Small intestine (tissue), 7 donors: ENCODE measurements around the gene POFUT2. TPM values are rescaled to one million over a fixed set of nuclear protein-coding genes. Genes with fewer than 3 reads are reported as not detected.

Experiments used
- DNase-seq, 2 donors: peaks; one replicate each; pipeline versions ENCODE4 v3.0.0 to v3.0.0-alpha.2; 2013
- FAIRE-seq: peaks from 2 replicates; lab custom pipeline; 2012; peaks lifted over from hg19 to GRCh38; lab: Jason Lieb, UNC
- H3K27ac ChIP-seq, 3 donors: one replicate each; pipeline ENCODE4 v1.5.1; 2013; ENCODE audit warnings: low read length in 2 of 3, mild to moderate bottlenecking in 2 of 3, control low read depth in 1 of 3, inconsistent platforms in 1 of 3, low read depth in 1 of 3, moderate library complexity in 1 of 3
- H3K27me3 ChIP-seq, 3 donors: one replicate each; pipeline ENCODE4 v1.6.1; 2013; ENCODE audit warnings: low read length in 3 of 3, inconsistent platforms in 1 of 3; ENCODE audit not compliant: control insufficient read depth in 3 of 3, insufficient read depth in 3 of 3
- H3K36me3 ChIP-seq, 3 donors: one replicate each; pipeline ENCODE4 v1.6.1; 2013; ENCODE audit warnings: low read length in 3 of 3, inconsistent platforms in 1 of 3, low read depth in 1 of 3, mild to moderate bottlenecking in 1 of 3, moderate library complexity in 1 of 3; ENCODE audit not compliant: control insufficient read depth in 3 of 3, insufficient read depth in 2 of 3
- H3K4me1 ChIP-seq, 3 donors: one replicate each; pipeline ENCODE4 v1.6.1; 2013; ENCODE audit warnings: low read length in 2 of 3, inconsistent platforms in 1 of 3, low read depth in 1 of 3, mild to moderate bottlenecking in 1 of 3, moderate library complexity in 1 of 3; ENCODE audit not compliant: control insufficient read depth in 3 of 3, insufficient read depth in 2 of 3
- H3K4me3 ChIP-seq, 3 donors: one replicate each; pipeline ENCODE4 v1.5.1; 2013; ENCODE audit warnings: low read length in 3 of 3, control low read depth in 1 of 3, inconsistent platforms in 1 of 3, low read depth in 1 of 3, mild to moderate bottlenecking in 1 of 3, moderate library complexity in 1 of 3
- H3K9me3 ChIP-seq, 2 donors: one replicate each; pipeline ENCODE4 v1.6.1; 2013; ENCODE audit warnings: low read depth in 1 of 2, low read length in 1 of 2; ENCODE audit not compliant: control insufficient read depth in 2 of 2, insufficient read depth in 1 of 2
- WGBS, 3 donors: extraction: QIAGEN DNeasy Blood & Tissue Kit; methylation state at CpG; one replicate each; pipeline ENCODE4 v1.1.7; 2013; 5-methylcytosine and 5-hydroxymethylcytosine counted together
- polyA plus RNA-seq, 4 donors: library from polyadenylated mRNA; stranded (reverse) in 3 of 4; unstranded in 1 of 4; fragments of 200-250 nt in 3 of 4; fragments of 120-200 nt in 1 of 4; gene quantifications; one replicate each; pipeline versions ENCODE4 v1.2.1 to v1.2.3, GENCODE V29; 2013
- donor health status: healthy with polysubstance abuse.
- donor health status: control.
- donor health status: control.
- donor health status: Bipolar disorder and iron deficiency.
- donor health status: healthy.

The POFUT2 gene
- polyA plus RNA-seq, 4 donors, result 13.5 to 34.4 (median 26.9) TPM

- H3K4me1 ChIP-seq, result no peaks in the 10 kb centered on the region
- H3K27me3 ChIP-seq, result no peaks in the 10 kb centered on the region
- no peak overlapping the region for H3K4me3 ChIP-seq
- FAIRE-seq (no peak), DNase-seq (no peak)
- no peak overlapping the region for H3K27ac ChIP-seq
- peaks cover 17 to 87% (median 21%) of the 10 kb centered on the region in 3 donors for H3K36me3 ChIP-seq
- H3K9me3 ChIP-seq, result no peaks in the 10 kb centered on the region
- 93 to 94% (median 94%) methylated on average over 9 of the region's 9 CpGs for WGBS, 3 donors
These were observed 6.7 kb downstream of the POFUT2 start for GRCh38 chr21:45280969-45281368.

GRCh38 chr21:45280178-45280821 lies 7.4 kb downstream of the POFUT2 start:
- no peak for FAIRE-seq
- Histone ChIP-seq H3K36me3 (peaks cover 17 to 84% (median 20%) of the 10 kb centered on the region in 3 donors), H3K9me3 (no peaks in the 10 kb centered on the region), H3K27me3 (no peaks in the 10 kb centered on the region), H3K4me3 (no peak overlapping the region), H3K4me1 (no peaks in the 10 kb centered on the region), H3K27ac (no peak overlapping the region)
- no peak for DNase-seq
- WGBS, 3 donors, result 95 to 98% (median 97%) methylated on average over 28 of the region's 28 CpGs

DNA sequence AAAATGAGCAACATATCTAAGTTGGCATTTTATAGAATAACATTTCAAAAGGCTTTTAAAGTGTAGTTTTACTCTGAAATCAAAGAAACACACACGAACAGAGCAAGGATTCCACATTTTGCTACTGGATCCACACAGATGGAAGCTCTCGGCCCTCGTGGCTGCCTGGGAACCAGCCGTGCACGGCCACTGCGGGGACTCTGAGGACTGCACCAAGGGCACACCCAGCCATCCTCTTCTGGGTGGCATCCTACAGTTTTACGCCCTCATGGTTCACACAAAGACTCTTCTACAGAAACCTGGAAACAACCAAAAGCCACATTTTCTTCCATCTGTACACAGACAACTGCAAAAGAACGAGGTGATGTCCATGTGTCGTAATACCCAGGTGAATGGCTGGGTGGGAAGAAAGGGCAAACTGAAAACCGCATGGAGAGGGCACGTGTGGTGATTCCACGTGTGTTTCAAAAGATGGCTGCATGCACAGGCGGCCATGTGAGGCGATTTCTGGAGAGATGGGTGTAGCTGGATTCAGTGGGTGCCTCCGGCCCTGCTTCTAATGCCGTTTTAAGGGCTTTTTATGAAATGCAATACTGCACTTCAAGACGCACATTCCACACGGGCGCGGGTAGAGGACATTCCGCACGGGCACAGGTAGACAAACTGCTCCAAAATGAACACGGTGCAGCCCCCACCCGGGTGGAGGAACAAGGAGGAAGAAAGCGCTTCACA lies 8.1 kb downstream of the POFUT2 start:
- 91 to 93% (median 93%) methylated on average over 25 of the region's 25 CpGs for WGBS, 3 donors
- Histone ChIP-seq H3K4me1 (no peaks in the 10 kb centered on the region), H3K4me3 (no peak overlapping the region), H3K9me3 (no peaks in the 10 kb centered on the region), H3K27ac (no peak overlapping the region), H3K36me3 (peaks cover 21 to 78% (median 25%) of the 10 kb centered on the region in 3 donors), H3K27me3 (no peaks in the 10 kb centered on the region)
- no peak for DNase-seq
- no peak for FAIRE-seq

DNA sequence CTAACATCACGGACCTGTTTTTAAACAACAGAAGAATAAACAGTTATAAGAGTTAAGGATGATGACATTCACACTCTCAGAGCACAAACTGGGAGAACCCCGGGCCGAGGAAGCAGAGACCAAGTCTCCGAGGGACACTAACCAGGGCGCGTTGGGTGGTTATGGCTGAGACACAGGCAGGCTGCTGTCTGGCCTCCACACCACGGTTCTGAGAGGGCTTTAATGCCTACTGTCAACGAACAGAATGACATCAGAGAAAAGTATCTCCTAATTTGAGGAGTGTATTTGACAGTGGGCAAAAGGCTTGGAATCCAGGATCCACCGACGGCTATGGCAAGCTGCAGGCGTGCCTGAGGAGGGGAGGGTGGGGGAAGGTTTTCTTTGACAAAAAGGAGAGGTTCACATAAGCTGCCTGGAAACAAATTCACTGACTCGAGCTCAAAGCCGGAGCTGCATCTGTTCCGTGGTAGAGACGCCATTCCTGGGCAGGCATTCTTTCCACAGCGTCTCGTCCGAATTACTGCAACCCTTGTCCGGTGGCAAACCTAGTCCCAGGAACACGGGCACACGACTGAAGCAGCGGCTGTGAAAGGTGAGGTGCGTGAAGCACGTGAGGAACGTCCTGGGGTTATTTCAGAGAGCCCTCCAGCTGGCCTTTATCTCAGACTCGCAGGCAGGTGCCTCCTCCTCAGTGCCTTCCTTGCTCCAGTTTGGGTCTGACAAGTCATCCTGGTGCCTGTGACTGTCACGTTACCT lies 9.4 kb downstream of the POFUT2 start:
- Histone ChIP-seq H3K27me3 (no peaks in the 10 kb centered on the region), H3K4me1 (no peaks in the 10 kb centered on the region), H3K36me3 (peaks cover 19 to 65% (median 23%) of the 10 kb centered on the region in 3 donors), H3K4me3 (no peak overlapping the region), H3K27ac (no peak overlapping the region), H3K9me3 (peaks cover 0 to 2% of the 10 kb centered on the region in 2 donors)
- WGBS, 3 donors, result 92 to 95% (median 93%) methylated on average over 27 of the region's 27 CpGs
- DNase-seq (no peak), FAIRE-seq (no peak)

DNA sequence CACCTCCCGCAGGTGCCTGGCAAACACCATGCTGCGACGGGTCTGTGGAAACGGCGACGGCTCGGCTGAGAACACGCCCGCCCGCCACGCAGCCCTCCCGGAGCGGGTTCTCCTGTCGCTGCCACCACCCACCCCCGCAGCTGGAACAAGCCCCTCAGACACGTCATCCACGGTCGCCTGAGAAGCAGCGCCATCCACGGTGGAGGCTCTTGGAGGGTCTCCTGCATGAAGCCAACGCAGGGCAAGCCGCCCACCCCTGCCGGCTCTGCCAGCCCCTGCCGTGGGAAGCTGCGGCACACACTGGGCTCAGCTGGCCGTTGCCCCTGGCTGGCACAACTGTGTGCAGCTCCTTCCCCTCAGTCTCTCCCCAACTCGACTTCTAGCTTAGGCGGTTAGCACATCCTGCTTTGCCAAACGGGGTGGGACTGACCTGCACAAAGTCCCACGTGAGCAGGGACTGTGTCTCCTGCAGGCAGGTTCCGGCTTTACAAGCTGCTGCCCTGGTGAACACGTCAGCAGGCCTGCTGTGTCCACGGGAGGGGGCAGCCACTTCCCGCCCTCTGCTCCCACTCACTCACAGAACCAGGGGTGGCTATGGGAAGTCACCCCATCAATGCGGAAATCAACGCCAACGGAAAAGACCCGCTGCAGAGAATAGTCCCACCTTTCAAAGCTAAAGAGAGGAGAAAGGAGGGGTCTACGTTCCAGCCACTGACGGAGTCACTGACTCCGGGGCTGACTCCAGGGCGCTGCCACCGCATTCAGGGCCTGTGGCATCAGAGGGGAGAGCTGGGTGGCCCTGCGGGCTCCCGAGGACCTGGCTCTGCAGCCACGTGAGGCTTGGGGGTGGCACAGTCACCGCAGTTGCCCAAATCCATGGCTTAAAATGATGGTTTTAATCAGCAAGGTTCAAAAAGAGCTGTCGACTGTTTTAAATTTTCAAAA lies 10.3 kb downstream of the POFUT2 start:
- no peak for DNase-seq
- Histone ChIP-seq H3K36me3 (peaks cover 19 to 57% (median 24%) of the 10 kb centered on the region in 3 donors), H3K27ac (no peak overlapping the region), H3K27me3 (no peaks in the 10 kb centered on the region), H3K4me1 (no peaks in the 10 kb centered on the region), H3K4me3 (no peak overlapping the region), H3K9me3 (peaks cover 0 to 2% of the 10 kb centered on the region in 2 donors)
- FAIRE-seq, result no peak
- 95% methylated on average over 44 to 48 of the region's 48 CpGs for WGBS, 3 donors

- no peaks in the 10 kb centered on the region for H3K27me3 ChIP-seq
- DNase-seq, result no peak
- 95 to 98% (median 96%) methylated on average over 19 of the region's 19 CpGs for WGBS, 3 donors
- H3K4me3 ChIP-seq, result no peak overlapping the region
- peaks cover 0 to 3% of the 10 kb centered on the region in 2 donors for H3K9me3 ChIP-seq
- FAIRE-seq, result no peak
- peaks cover 19 to 49% (median 19%) of the 10 kb centered on the region in 3 donors for H3K36me3 ChIP-seq
- H3K27ac ChIP-seq, result no peak overlapping the region
- H3K4me1 ChIP-seq, result no peaks in the 10 kb centered on the region
These were observed 11.1 kb downstream of the POFUT2 start for GRCh38 chr21:45276596-45276995.

GRCh38 chr21:45270306-45270821 lies 17.3 kb downstream of the POFUT2 start:
- H3K4me1 ChIP-seq, result no peaks in the 10 kb centered on the region
- peaks cover 12 to 37% (median 23%) of the 10 kb centered on the region in 3 donors for H3K36me3 ChIP-seq
- WGBS, 3 donors, result 96 to 97% (median 97%) methylated on average over 13 of the region's 13 CpGs
- no peak overlapping the region for H3K27ac ChIP-seq
- FAIRE-seq (no peak), DNase-seq (no peak)
- H3K4me3 ChIP-seq, result no peak overlapping the region
- H3K27me3 ChIP-seq, result no peaks in the 10 kb centered on the region
- peaks cover 0 to 12% of the 10 kb centered on the region in 2 donors for H3K9me3 ChIP-seq
